Measurements from ENCODE around the gene WAS.

WAS gene

GRCh38 chrX:48713847-48714246 is 30.2 kb downstream of the WAS start:
- no peak for DNase-seq

- no peak for DNase-seq
Observed at GRCh38 chrX:48714573-48714972, 31.0 kb downstream of the WAS start.

GRCh38 chrX:48715072-48715471 is 31.5 kb downstream of the WAS start:
- no peak for DNase-seq

GRCh38 chrX:48715876-48716502 is 32.4 kb downstream of the WAS start:
- no peak for DNase-seq

- no peak for DNase-seq
Observed at GRCh38 chrX:48719958-48720357, 36.4 kb downstream of the WAS start.

- no peak for DNase-seq
Observed at GRCh38 chrX:48720577-48721250, 37.1 kb downstream of the WAS start.

- DNase-seq: no peak
Observed at GRCh38 chrX:48721916-48722315, 38.3 kb downstream of the WAS start.

- DNase-seq: no peak
Observed at GRCh38 chrX:48726596-48726995, 43.0 kb downstream of the WAS start.

GRCh38 chrX:48728653-48729052 is 45.1 kb downstream of the WAS start:
- no peak for DNase-seq

GRCh38 chrX:48736303-48736702 is 52.7 kb downstream of the WAS start:
- DNase-seq: no peak

- no peak for DNase-seq
Observed at GRCh38 chrX:48736878-48737212, 53.2 kb downstream of the WAS start.

GRCh38 chrX:48737213-48737938 is 53.8 kb downstream of the WAS start:
- peak; percentile 87 for DNase-seq

- no peak for DNase-seq
Observed at GRCh38 chrX:48737940-48738339, 54.3 kb downstream of the WAS start.
